ENCODE measurements around the gene CUL4A.

CUL4A gene

DNA sequence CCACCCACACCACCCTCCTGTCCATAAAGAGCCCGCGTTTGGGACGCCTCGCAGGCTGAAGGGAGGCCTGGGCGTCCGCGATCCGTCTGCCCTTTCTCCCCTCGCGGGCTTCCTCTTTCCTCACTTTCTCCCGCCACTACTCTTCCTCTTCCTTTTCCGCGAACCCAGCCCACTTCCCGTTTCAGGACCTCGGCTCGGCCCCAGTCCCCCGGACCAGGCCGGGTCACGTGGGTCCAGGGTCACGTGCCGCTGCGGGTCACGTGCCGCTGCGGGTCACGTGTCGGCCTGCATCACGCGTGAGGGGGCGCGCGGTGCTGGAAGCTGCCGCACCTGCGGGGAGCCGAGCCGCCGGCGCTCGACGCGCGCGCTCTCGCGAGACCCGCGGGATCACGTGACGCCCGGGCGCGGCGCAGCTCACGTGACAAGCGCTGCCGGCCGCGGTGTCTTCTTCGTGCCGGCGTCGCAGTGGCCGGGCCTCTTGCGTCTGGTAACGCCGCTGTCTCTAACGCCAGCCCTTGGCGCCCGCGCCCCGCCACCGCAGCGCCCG is 87.5 kb downstream of the CUL4A start, which contains the start of gene LAMP1 (continued):
- TF ChIP-seq, protein P1, sequence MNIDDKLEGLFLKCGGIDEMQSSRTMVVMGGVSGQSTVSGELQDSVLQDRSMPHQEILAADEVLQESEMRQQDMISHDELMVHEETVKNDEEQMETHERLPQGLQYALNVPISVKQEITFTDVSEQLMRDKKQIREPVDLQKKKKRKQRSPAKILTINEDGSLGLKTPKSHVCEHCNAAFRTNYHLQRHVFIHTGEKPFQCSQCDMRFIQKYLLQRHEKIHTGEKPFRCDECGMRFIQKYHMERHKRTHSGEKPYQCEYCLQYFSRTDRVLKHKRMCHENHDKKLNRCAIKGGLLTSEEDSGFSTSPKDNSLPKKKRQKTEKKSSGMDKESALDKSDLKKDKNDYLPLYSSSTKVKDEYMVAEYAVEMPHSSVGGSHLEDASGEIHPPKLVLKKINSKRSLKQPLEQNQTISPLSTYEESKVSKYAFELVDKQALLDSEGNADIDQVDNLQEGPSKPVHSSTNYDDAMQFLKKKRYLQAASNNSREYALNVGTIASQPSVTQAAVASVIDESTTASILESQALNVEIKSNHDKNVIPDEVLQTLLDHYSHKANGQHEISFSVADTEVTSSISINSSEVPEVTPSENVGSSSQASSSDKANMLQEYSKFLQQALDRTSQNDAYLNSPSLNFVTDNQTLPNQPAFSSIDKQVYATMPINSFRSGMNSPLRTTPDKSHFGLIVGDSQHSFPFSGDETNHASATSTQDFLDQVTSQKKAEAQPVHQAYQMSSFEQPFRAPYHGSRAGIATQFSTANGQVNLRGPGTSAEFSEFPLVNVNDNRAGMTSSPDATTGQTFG (tag by site-specific recombination; IDR thresholded peaks at IDR 0.05; ENCODE audit: borderline replicate concordance), result peak; percentile 79; the same call in 1 of the 2 replicates
- peak; percentile 79 for TF ChIP-seq WT1 (tag by site-specific recombination; IDR thresholded peaks at IDR 0.05)
- TF ChIP-seq ZNF585B (tag by site-specific recombination; IDR thresholded peaks at IDR 0.05), result no peak
- TF ChIP-seq ZNF302 (tag by site-specific recombination; IDR thresholded peaks at IDR 0.05; ENCODE audit: low read depth), result no peak
- TF ChIP-seq, protein P2, sequence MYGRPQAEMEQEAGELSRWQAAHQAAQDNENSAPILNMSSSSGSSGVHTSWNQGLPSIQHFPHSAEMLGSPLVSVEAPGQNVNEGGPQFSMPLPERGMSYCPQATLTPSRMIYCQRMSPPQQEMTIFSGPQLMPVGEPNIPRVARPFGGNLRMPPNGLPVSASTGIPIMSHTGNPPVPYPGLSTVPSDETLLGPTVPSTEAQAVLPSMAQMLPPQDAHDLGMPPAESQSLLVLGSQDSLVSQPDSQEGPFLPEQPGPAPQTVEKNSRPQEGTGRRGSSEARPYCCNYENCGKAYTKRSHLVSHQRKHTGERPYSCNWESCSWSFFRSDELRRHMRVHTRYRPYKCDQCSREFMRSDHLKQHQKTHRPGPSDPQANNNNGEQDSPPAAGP (tag by site-specific recombination; IDR thresholded peaks at IDR 0.05), result peak; percentile 100
- TF ChIP-seq ZNF776 (tag by site-specific recombination; IDR thresholded peaks at IDR 0.05; ENCODE audit: borderline replicate concordance), result no peak
- TF ChIP-seq ZNF529 (tag by site-specific recombination; IDR thresholded peaks at IDR 0.05; ENCODE audit: insufficient replicate concordance), result no peak
- TF ChIP-seq ZNF560 (tag by site-specific recombination; IDR thresholded peaks at IDR 0.05; ENCODE audit: borderline replicate concordance), result no peak
- peak; percentile 99 for TF ChIP-seq ZNF501 (tag by site-specific recombination; IDR thresholded peaks at IDR 0.05)
- peak; percentile 56 for TF ChIP-seq ZNF335 (tag by site-specific recombination; conservative IDR thresholded peaks at IDR 0.05)
- TF ChIP-seq, protein P3, sequence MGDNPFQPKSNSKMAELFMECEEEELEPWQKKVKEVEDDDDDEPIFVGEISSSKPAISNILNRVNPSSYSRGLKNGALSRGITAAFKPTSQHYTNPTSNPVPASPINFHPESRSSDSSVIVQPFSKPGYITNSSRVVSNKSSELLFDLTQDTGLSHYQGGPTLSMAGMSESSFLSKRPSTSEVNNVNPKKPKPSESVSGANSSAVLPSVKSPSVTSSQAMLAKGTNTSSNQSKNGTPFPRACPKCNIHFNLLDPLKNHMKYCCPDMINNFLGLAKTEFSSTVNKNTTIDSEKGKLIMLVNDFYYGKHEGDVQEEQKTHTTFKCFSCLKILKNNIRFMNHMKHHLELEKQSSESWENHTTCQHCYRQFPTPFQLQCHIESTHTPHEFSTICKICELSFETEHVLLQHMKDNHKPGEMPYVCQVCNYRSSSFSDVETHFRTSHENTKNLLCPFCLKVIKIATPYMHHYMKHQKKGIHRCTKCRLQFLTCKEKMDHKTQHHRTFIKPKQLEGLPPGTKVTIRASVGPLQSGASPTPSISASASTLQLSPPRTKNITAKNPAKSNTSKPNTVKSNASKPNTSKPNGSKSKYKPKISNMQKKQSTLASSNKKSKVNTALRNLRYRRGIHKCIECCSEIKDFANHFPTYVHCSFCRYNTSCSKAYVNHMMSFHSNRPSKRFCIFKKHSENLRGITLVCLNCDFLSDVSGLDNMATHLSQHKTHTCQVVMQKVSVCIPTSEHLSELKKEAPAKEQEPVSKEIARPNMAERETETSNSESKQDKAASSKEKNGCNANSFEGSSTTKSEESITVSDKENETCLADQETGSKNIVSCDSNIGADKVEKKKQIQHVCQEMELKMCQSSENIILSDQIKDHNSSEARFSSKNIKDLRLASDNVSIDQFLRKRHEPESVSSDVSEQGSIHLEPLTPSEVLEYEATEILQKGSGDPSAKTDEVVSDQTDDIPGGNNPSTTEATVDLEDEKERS (tag by site-specific recombination; IDR thresholded peaks at IDR 0.05), result 0 out of 2 replicates have a peak, but pooled peaks have one; percentile 44
- TF ChIP-seq BCL11A (tag by site-specific recombination; IDR thresholded peaks at IDR 0.05; ENCODE audit: low read depth), result 0 out of 2 replicates have a peak, but pooled peaks have one; percentile 36
- peak; percentile 88 for TF ChIP-seq KLF9 (tag by site-specific recombination; IDR thresholded peaks at IDR 0.05; ENCODE audit: low read depth)
- peak; percentile 69; the same call in 1 of the 2 replicates for TF ChIP-seq ZNF292 (tag by site-specific recombination; IDR thresholded peaks at IDR 0.05; ENCODE audit: borderline replicate concordance, low read depth)
- TF ChIP-seq ZNF792 (tag by site-specific recombination; IDR thresholded peaks at IDR 0.05), result 0 out of 2 replicates have a peak, but pooled peaks have one; percentile 44
- TF ChIP-seq ZNF785 (tag by site-specific recombination; IDR thresholded peaks at IDR 0.05), result peak; percentile 95; the same call in 1 of the 2 replicates
- TF ChIP-seq ZNF138 (tag by site-specific recombination; IDR thresholded peaks at IDR 0.05; ENCODE audit: borderline replicate concordance), result 0 out of 2 replicates have a peak, but pooled peaks have one; percentile 56
- peak; percentile 79 for TF ChIP-seq SP2 (tag by site-specific recombination; IDR thresholded peaks at IDR 0.05)
- peak; percentile 72 for TF ChIP-seq ZNF366 (tag by site-specific recombination; conservative IDR thresholded peaks at IDR 0.05)
- TF ChIP-seq, protein P4, sequence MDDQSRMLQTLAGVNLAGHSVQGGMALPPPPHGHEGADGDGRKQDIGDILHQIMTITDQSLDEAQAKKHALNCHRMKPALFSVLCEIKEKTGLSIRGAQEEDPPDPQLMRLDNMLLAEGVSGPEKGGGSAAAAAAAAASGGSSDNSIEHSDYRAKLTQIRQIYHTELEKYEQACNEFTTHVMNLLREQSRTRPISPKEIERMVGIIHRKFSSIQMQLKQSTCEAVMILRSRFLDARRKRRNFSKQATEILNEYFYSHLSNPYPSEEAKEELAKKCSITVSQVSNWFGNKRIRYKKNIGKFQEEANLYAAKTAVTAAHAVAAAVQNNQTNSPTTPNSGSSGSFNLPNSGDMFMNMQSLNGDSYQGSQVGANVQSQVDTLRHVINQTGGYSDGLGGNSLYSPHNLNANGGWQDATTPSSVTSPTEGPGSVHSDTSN (CRISPR knock-in tag; IDR thresholded peaks at IDR 0.05), result peak; percentile 95; the same call in 1 of the 2 replicates
- TF ChIP-seq ZNF837 (tag by site-specific recombination; IDR thresholded peaks at IDR 0.05), result no peak
- peak; percentile 85; the same call in 1 of the 2 replicates for TF ChIP-seq ZNF221 (tag by site-specific recombination; IDR thresholded peaks at IDR 0.05; ENCODE audit: borderline replicate concordance)
- TF ChIP-seq, protein P5, sequence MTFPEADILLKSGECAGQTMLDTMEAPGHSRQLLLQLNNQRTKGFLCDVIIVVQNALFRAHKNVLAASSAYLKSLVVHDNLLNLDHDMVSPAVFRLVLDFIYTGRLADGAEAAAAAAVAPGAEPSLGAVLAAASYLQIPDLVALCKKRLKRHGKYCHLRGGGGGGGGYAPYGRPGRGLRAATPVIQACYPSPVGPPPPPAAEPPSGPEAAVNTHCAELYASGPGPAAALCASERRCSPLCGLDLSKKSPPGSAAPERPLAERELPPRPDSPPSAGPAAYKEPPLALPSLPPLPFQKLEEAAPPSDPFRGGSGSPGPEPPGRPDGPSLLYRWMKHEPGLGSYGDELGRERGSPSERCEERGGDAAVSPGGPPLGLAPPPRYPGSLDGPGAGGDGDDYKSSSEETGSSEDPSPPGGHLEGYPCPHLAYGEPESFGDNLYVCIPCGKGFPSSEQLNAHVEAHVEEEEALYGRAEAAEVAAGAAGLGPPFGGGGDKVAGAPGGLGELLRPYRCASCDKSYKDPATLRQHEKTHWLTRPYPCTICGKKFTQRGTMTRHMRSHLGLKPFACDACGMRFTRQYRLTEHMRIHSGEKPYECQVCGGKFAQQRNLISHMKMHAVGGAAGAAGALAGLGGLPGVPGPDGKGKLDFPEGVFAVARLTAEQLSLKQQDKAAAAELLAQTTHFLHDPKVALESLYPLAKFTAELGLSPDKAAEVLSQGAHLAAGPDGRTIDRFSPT (tag by site-specific recombination; IDR thresholded peaks at IDR 0.05), result peak; percentile 78; the same call in 1 of the 2 replicates
- peak; percentile 73; the same call in 1 of the 2 replicates for TF ChIP-seq ZBTB48 (tag by site-specific recombination; IDR thresholded peaks at IDR 0.05)
- peak; percentile 86 for TF ChIP-seq GLIS2 (tag by site-specific recombination; IDR thresholded peaks at IDR 0.05)
- no peak; the same call in 1 of the 2 replicates for TF ChIP-seq ZNF596 (tag by site-specific recombination; IDR thresholded peaks at IDR 0.05)
- TF ChIP-seq EGR2 (tag by site-specific recombination; IDR thresholded peaks at IDR 0.05; ENCODE audit: low read depth), result peak; percentile 84
- TF ChIP-seq PRDM1 (tag by site-specific recombination; IDR thresholded peaks at IDR 0.05), result peak; percentile 97
- no peak for TF ChIP-seq ZNF211 (tag by site-specific recombination; IDR thresholded peaks at IDR 0.05; ENCODE audit: low read depth)
- no peak for TF ChIP-seq SCRT1 (tag by site-specific recombination; IDR thresholded peaks at IDR 0.05; ENCODE audit: borderline replicate concordance)
